EL (cell line): ENCODE data around the gene MPPED1.

ENCODE experiments used
- DNase-seq: peaks from one replicate; pipeline ENCODE4 v3.0.0-alpha.2; 2016

Gene MPPED1

DNA sequence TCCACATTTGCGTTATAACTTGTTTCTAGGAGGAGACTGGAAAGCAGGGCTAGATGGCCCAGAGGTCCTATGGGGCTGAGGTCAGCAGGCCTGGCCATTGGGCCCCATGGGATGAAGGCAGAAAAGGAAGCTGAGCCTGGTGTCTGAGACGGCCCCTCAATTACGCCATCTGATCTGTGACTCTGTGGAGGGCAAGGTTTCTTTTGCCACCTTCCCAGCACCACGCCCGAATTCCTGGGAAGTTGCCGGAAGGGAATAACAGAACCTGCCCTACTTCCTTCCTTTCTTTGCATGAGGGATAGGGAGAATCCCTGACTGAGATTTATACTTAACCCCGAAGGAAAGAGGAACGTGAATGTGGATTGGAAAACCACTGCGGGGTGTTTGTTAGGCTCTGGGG, 118.1 kb downstream of the MPPED1 start:
- no peak for DNase-seq

DNA sequence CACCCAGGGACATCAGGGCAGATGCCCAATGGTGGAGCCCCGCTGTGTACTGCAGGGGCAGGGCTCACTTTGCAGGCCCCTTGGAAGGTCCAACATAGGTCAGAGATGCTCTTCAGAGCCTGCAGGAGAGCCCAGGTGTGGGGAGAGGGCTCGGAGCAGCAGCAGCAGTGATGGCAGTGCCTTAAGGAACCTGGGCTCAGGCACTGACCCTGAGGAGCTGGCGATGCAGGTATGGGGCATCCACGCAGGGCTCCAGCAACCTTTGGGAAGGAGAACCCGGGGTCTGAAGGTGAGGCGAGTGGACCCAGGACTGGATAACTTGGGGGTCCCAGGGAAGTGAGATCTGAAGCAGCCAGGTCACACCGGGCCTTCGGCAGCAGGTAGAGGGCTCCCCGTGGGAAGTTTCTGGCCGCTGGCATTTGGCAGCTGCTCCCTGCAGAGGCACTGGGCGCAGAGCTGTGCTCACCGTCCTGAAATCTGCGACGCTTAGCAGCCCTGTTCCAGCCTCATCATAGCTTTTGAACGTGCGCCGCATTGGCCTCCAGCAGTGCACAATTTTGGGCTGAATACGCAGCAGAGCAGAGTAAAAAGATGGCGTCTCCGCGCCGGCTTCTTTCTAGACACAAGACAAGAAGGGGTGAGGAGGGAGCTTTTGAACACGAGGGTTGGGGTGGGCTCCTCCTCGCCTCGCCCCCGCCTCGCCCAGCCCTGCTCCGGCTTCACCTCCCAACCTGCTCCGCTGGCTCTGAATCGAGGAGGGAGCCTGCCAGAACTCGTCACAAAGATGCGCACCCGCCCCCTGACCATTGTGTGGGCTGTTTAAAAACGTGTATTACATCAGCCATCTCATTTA, 118.8 kb downstream of the MPPED1 start:
- no peak for DNase-seq

DNA sequence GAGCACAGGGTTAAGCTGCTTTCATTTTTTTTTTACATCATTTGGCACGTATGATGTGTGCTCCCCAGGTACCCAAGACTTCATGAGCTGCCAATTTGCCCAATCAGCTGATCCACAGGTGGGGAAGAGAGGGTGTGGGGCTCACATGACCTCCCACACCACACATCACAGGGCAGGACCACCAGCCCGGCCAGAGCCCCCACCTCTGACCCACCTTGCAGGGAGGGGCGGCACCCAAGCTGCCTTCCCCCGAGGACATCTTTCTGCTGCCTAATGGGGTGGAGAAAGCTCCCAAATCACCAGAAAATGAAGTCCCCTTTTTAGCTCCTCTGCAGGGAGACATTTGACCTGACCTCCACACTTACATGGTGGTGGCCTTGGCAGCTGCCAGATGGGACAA, 119.8 kb downstream of the MPPED1 start:
- DNase-seq, result no peak

DNA sequence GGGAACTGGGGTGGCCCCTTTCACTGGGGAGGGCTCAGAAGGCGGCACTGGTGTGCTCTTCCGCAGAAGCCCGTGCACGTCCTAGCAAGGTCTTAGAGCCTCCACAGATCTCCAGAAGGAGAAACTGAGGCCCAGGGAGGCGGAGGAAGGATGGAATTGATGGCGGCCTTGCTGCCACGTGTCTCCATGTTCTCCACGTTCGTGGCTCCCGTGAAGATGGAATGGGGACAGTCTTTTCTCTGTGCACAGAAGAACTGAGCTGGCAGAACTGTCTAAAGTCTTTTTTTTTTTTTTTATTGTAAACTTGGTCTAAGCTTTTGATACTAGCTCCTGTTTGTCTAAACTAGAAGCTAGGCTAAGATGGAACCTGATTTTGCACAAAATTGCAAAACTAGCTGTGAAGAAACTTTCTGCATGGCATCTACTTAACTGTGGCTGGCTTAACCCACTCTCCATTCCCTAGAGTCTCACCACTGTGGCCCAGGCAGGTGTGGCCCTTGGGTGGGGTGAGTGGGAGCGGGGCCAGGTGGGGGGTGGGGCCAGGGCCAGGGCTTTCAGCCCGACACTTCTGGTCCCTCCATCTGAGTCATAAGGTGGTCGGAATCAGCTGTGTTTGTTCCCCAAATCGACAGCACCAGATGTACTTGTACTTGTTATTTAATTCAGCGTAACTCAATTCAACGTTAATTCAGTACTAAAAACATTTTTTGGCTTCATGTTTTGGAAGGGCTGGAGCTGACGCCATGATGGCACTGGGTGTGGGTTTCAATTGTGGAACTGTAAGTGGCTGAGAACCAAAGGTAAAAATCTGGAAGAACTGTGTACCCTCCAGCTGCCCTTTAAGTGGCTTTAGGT, 120.7 kb downstream of the MPPED1 start:
- DNase-seq, result no peak

DNA sequence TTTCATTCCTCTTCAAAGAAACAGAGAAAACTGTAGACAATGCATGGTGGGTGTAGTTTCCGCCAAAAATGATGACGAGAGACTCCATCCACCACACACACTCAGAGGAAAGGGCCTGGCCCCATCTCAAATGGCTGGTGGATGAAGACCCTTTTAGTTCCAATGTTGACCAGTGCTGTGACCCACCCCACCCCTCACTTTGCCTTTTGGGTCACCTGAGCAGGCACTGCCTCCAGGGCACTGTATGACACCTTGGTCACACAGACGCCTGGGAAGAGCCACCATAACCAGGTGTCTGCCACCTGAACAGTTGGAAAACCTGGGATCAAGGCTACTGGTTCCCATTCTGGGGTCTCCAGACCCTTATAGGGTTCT, 121.3 kb downstream of the MPPED1 start:
- no peak for DNase-seq

DNA sequence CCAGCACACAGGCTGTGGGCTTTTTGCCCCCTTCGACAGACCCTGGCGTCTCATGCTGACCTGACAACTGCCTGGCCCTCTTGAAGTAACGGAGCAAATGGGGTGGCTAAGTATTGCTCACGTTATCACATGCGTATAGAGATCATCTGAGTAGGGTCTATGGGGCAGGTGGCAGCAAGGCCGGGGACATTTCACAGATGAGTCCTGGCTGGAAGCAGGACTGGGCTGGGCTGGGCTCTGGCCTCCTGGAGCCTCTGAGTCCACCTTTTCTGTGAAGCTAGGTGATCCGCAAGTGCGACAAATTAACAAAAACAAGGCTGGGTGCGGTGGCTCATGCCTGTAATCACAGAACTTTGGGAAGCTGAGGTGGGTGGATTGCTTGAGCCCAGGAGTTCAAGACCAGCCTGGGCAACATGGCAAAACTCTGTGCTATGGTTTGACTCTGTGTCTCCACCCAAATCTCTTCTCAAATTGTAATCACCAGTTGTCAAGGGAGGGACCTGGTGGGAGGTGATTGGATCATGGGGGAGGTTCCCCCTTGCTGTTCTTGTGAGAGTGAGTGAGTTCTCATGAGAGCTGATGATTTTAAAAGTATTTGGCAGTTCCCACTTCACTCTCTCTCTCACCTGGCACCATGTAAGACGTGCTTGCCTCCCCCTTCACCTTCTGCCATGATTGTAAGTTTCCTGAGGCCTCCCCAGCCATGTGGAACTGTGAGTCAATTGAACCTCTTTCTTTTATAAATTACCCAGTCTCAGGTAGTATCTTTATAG, 122.0 kb downstream of the MPPED1 start:
- DNase-seq, result no peak

DNA sequence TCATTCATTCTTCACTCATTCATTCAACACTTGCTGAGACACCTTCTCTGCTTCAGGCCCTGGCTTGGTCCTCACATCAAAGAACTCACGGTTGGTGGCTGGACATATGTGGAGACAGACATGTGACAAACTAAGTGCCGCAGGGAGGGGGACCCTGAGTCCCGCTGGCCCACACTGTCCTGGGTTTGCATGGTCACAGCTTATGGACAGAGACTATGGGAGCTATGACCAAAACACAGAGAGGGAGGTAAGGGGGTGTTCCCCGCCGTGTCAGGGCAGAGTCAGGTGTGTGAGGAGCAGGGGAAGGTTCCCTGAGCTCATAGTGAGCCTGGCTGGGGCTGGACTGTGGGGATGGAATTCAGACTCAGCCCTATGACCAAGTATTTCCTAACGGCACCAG, 123.1 kb downstream of the MPPED1 start:
- no peak for DNase-seq

DNA sequence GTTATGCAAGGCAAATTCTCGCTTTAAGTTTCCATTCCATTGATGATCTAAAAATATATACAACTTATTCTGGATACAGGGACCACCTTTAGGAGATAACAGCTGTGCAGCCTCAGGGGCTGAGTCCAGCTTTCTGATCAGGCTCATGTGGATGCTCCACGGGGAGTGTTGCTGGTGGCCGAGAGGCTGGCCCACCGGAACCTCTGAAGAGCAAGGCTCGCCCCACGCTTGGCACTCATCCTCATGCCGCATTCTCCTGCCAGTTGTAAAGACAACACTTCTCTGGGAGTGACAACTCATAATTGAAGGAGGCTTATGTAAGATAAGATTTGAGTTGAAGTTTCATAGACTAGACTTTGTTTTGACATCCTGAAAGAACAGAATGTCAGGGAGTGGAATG, 123.5 kb downstream of the MPPED1 start:
- DNase-seq, result no peak

DNA sequence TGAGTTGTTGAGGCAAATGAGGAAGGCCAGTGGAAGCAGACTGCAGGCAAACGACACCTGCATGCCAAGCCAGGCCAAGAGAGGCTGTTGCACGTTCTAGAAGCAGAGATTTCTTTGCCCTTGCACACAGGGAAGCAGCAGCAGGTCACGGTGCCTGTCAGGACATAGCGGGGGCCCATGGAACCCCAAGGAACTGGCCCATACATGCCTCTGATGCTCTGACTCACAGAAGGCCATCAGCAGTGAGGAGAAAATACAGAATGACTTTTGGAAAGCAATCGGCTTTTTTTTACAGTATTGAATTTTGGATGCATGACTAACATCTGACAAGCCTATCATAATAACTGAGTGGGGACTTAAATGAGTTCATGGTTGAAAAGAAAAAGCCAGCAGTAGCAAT, 123.9 kb downstream of the MPPED1 start:
- no peak for DNase-seq

DNA sequence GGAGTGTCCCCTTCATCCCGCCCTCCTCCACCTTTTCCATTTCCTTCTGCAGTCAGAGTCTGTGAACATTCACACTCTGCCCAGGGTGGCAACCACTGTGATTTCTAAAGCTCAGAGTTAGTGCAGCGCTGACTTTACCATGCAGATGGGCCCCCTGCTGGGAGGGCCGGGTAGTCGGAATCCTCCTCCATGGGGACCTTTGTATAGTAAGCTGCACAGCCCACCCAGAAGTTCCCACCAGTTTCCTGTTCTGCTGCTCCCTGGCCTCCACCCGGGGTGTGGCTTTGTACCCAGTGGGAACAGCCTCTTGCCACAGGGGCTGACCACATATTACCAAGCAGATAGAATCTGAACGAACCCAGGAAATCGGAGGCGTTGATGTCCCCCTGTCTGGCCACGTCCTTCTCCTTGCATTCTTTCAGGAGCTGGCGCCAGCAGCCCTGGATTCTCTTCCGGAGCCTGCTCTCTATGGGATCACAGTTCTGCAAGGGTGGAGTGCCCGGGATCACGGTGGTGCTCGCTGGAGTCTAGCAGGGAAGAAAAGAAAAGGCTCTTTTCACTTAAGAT, 125.3 kb downstream of the MPPED1 start:
- DNase-seq, result no peak

DNA sequence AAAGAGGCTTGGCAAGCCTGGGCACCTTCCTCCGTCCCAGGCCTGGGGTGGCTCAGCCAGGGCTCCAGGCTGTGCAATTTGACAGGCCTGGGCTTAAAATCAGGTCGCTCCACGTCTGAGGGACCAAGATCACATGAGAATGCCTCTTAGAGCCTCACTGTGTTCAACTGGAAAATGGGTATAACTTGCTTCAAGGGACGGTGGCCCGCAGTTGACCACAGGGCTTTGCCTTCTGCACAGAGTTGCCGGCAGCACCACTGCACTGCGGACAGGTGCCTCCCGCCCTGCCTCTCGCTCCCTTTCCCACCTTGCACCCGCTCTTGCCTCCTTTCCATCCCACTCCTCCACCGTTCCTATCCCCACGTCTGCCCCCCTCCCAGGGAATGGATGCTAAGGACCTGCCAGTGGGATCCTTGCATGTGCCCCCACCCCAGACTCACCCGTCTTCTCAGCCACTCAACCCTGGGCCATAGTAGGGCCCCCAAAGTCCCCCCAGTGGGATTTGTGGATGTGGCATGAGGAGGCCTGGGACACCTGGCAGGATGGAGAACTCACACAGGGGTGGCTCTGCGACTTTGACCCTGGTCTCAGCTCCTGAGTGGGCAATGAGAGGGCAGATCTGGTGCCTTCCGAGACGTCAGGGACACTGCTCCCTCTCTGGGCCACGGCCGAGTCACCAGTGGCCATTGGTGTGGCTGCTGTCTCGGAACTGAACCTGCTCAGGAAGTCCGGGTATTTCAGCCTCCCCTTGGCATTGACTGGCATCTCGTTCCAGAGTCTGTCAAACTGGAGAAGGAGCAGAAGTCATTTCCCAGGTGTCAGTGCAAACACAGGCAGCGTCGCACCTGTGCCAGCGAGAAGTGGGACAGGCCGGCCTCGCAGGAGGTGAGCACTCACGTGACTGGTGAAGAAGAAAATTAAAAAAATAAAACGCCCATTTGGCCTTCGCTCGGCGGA, 128.0 kb downstream of the MPPED1 start:
- no peak for DNase-seq

DNA sequence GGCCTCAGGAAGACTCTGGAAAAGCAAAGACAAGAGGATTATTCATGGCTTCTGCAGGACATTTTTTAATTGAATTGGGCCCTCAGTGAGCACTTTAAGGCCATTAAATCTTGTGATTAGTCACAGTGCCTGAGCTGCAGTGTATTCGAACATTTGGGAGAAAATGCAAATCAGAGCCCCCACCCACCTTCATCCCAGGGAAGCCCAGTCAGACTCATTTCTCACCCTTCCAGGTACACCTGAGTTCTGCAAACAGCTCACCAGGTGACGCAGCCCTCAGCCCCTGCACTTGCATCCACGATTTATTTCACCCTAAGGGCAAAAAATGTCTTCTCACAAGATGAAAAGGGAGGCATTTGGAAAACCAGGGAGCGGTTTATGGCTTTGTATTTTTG, 128.7 kb downstream of the MPPED1 start:
- no peak for DNase-seq

DNA sequence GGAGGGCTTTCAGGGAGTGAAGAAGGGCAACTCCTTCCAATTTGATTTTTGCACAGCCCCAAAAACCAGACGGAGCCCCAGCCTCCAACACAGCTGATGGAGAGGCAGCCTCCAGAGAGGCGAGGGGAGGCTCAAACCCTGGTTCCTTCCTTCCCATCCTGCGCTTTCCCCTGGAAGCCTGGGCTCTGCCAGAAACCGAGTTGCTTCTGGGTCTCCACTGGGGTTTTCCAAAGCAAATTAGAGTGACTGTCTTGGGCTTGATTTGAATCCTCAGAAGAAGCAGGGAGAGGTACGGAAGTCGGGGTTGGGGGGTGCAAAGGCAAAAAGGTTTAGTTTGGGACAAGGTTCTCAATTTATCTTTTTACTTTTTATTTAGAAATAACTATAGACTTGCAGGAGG, 129.2 kb downstream of the MPPED1 start:
- DNase-seq, result no peak

DNA sequence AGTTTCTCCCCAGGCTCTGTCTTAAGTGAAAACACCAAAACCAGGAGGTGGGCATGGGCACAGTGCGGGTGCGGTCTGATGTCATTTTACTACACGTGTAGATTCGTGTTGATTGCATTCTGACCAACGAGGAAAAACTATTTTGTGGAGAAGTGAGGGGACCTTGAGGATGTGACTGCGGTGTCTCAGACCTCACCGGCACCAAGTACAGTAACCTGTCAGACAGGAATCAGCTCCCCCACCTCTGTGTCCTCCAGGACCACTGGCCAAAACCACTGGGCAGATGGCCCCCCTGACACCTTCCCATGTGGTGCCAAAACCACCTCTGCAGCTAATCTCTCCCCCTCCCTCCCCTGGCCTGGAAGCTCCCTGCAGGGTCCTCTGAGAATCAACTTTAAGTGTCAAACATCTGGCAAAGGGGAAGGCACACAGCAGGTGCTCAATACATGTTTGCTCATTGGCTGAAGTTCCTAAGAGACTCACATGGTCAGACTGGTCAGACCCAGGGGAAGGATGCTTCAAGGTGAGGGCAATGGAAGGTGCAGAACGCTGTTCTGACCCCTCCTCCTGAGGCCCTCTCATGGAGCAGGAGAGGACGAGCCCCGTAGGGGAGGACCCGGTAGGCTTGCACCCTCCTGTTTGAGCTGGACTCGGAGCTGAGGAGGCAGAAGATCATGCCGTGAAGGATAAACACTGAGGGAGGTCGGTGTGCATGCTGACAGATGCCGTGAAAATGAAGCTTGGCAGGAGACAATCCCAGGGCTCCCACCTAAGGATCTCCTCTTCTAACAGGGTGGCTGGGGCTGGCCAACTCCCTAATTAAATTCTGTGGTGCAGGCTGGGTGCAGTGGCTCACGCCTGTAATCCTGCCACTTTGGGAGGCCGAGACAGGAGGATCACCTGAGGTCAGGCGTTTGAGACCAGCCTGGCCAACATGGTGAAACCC, 129.9 kb downstream of the MPPED1 start:
- no peak for DNase-seq

DNA sequence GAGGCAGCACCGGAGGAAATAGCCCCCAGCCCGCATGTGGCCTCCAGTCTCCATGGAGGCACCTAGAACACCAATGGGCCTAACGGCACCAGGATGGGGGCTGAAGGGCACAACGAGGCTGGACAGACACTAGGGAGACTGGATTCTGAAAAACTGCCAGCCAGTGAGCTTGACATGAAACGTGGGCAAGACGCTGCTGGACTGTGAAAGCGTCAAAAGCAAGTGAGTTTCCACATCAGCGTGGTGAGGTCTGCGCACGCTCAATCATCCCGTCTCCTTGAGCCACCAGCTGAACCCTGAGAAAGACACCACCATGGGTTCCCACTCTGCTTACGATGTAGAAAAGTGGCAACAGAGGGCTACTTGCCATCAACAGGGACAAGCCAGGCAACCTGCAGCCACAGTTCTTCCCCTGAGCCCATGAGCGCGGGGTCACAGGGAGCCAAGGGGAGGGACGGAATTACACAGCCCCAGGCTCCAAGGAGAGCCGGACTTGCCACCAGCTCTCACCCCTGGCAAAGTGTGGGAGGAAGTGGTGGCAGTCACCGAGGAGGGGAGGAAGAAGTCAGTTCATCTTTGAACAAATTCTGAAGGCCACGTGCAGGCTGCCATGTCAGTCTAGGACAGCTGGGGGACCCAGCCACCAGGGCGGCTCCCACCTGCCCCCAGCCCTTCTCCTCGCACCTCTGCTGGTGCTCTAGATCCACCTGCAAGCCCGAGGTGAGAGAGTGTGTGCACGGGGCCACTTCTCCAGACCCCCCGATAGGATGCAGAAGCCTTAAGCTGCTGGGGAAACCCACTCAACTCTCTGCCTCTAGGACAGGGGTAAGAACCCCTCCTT, 131.1 kb downstream of the MPPED1 start:
- no peak for DNase-seq

DNA sequence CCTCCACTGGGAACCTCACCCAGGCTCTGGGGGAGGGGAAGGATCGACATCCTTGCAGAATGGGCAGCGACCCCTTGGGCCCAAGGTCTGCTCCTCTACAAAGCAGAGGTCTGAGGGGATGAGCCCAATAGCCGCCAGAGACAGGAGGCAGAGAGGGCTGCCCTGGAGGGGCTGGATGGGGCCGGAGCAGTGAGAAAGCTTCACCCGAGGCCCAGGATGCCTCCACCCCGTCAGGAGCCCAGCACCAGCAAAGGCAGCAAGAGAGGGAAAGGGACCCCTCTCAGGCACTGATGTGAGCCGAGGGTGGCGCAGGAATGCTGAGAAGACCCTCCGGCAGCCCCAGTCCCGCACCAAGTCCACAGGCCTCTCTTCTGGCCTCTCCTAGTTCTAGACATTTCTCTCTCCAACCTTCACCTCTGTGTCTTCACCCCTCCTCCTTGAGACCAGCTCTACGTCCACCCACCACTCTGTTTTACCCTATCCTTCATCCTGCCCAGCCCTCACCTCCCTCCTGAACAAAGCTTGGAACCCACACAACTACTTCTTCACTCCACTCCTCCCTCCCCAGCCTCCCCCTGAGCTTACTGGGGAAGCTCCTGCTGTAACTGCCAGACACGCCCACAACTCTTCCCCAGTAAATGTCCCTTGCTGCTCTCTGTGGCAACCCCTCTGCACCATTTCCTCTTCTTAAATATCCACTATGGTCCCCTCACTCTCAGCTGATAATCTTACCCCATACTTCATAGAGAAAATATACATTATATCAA, 131.9 kb downstream of the MPPED1 start:
- no peak for DNase-seq

DNA sequence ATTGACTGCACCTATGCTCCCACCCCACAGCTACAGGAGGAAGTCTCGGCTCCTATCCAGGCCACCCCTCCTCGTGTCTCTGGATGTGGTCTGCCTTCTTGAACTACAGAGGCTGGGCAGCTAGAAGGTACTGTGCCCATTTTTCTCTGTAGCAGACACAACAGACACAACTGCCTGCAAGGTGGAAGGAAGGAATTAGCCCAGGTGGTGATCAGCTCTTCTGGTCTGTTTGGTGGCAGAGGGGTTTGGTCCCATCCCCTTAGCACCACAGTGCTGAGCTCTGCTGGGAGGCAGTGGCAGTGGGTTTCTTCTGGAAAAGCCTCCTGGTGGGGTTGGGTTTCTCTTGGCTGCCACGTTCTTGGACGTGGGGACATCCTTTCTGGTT, 132.5 kb downstream of the MPPED1 start:
- DNase-seq, result no peak

DNA sequence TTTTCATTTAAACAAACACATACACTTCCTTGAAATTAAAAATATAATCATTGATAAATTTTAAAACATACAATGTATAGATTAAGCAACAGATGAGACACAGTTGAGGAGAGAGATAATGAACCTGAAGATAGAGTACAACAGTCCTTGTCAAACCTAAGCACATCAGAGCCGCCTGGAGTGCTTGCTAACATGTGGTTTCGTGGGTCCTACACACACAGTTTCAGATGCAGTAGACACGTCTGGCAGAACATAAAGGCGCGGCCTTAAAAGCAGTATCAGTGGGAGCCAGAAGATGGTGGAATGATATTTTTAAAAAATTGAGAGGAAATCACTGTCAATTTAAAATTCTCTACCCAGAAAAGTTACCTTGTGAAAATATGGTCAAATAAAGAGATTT, 134.4 kb downstream of the MPPED1 start:
- DNase-seq, result no peak

DNA sequence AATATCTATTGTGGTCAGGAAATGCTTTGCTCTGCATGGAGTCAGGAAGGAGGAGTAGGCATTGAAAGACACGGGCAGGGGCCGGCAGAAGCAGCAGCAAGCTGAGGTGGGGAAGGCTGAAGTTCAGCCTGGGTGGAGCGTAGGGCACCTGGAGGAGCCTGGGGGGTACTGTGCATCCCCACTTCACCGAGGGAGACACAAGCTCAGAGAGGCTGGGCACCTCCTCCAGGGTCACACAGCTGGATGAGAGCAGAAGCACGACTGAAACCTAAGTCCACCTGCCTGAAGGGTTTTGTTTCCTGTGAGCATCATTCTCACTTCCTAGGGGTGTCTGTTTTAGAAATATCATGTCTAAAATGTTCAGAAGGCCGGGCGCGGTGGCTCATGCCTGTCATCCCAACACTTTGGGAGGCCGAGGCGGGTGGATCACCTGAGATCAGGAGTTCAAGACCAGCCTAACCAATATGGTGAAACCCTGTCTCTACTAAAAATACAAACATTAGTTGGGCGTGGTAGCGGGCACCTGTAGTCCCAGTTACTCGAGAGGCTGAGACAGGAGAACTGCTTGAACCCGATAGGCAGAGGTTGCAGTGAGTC, 138.3 kb downstream of the MPPED1 start:
- no peak for DNase-seq
